ENCODE results near the gene BMPER. TPM values are rescaled to one million over a fixed set of nuclear protein-coding genes. Genes with fewer than 3 reads are reported as not detected.

Gene BMPER
- total and polyA plus RNA-seq, 2 donors from 2014 or later: 0.60 to 0.80 TPM

DNA sequence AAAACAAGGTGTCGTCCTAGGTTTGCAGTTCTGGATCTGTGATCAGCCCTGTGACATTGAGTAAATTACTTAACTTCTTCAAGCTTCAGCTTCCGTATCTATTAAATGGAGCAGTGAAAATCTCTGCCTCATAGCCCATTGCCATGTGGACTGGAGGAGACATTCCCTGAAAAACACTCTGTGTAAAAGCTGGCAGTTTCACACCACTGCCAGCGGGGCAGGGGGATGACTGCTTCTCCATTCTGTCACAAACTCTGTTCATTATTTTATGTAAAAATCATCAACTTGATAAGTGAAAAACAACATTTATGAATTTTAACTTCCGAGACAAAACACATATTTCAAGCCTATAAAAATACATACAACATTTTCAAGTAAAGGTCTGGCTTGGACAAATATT lies 234.7 kb downstream of the BMPER start:
- Histone ChIP-seq H3K4me1 (ENCODE audit: control insufficient read depth in 2 of 3, insufficient read depth in 2 of 3, low read depth in 1 of 3, low read length in 3 of 3) (no peaks in the 10 kb centered on the region), H3K9me3 (ENCODE audit: control insufficient read depth in 2 of 3, insufficient read depth in 1 of 3, low read length in 3 of 3) (no peaks in the 10 kb centered on the region), H3K9ac (ENCODE audit: low read length in 3 of 3) (no peak overlapping the region), H3K36me3 (ENCODE audit: control insufficient read depth in 2 of 3, insufficient read depth in 3 of 3, low read length in 3 of 3) (no peaks in the 10 kb centered on the region), H3K4me3 (ENCODE audit: low read length in 3 of 3) (no peak overlapping the region), H3K27me3 (ENCODE audit: control insufficient read depth, insufficient read depth, low read length) (no peaks in the 10 kb centered on the region), H3K27ac (ENCODE audit: low read depth in 2 of 2, low read length in 2 of 2) (no peak overlapping the region)
- FAIRE-seq: no peak
- TF ChIP-seq, protein P1, sequence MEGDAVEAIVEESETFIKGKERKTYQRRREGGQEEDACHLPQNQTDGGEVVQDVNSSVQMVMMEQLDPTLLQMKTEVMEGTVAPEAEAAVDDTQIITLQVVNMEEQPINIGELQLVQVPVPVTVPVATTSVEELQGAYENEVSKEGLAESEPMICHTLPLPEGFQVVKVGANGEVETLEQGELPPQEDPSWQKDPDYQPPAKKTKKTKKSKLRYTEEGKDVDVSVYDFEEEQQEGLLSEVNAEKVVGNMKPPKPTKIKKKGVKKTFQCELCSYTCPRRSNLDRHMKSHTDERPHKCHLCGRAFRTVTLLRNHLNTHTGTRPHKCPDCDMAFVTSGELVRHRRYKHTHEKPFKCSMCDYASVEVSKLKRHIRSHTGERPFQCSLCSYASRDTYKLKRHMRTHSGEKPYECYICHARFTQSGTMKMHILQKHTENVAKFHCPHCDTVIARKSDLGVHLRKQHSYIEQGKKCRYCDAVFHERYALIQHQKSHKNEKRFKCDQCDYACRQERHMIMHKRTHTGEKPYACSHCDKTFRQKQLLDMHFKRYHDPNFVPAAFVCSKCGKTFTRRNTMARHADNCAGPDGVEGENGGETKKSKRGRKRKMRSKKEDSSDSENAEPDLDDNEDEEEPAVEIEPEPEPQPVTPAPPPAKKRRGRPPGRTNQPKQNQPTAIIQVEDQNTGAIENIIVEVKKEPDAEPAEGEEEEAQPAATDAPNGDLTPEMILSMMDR (IDR thresholded peaks at IDR 0.05; ENCODE audit: borderline replicate concordance, extremely low read depth, insufficient read depth): no peak
- intact Hi-C loops (cut with DNase I): no loop called here
- no peak for DNase-seq

DNA sequence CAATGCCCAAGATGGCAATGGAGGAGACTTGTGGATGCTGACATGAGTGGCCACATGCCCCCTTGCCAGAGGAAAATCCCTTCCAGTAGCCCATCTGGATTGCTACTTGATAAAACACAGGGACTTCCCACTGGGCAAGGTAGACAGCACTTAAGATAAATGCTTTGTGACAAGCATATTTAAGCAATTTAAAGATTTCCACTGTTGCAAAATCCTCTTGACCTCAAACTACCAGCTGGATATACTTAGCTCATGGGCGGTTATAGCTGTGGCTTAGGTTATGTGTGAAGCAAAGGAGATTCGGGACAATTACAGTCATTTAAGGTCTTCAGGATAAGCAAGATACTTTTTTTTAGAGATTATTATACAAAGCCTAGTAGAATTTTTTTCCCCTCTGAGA lies 238.1 kb downstream of the BMPER start:
- no peaks in the 10 kb centered on the region for H3K36me3 ChIP-seq (ENCODE audit: control insufficient read depth in 2 of 3, insufficient read depth in 3 of 3, low read length in 3 of 3)
- no peak for FAIRE-seq
- H3K4me3 ChIP-seq (ENCODE audit: low read length in 3 of 3): no peak overlapping the region
- no peaks in the 10 kb centered on the region for H3K9me3 ChIP-seq (ENCODE audit: control insufficient read depth in 2 of 3, insufficient read depth in 1 of 3, low read length in 3 of 3)
- TF ChIP-seq, protein P1 (IDR thresholded peaks at IDR 0.05; ENCODE audit: borderline replicate concordance, extremely low read depth, insufficient read depth): no peak
- no peaks in the 10 kb centered on the region for H3K27me3 ChIP-seq (ENCODE audit: control insufficient read depth, insufficient read depth, low read length)
- no peak overlapping the region for H3K9ac ChIP-seq (ENCODE audit: low read length in 3 of 3)
- no peak for DNase-seq
- no peaks in the 10 kb centered on the region for H3K4me1 ChIP-seq (ENCODE audit: control insufficient read depth in 2 of 3, insufficient read depth in 2 of 3, low read depth in 1 of 3, low read length in 3 of 3)
- intact Hi-C loops (cut with DNase I): no loop called here
- no peak overlapping the region for H3K27ac ChIP-seq (ENCODE audit: low read depth in 2 of 2, low read length in 2 of 2)

DNA sequence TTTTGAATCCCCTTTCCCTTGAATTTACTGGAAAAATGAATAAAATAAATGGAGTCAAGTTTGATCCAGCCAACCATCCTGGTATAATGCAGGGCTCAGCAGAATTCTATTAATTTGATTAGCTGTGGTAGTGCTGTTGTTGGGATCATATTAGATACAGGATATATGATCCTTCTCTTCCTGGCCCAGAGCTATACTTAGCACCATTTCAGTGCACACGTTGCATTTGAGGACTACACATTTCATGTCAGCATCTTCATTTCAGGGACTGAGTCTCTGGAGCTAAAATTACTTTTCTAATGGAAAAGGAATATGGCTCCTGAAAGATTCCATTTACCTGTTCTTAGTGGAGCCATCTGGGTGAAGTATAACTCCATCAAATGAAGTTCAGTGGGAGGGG lies 240.3 kb downstream of the BMPER start:
- no peak for FAIRE-seq
- Histone ChIP-seq H3K27me3 (ENCODE audit: control insufficient read depth, insufficient read depth, low read length) (no peaks in the 10 kb centered on the region), H3K4me3 (ENCODE audit: low read length in 3 of 3) (no peak overlapping the region), H3K27ac (ENCODE audit: low read depth in 2 of 2, low read length in 2 of 2) (no peak overlapping the region), H3K36me3 (ENCODE audit: control insufficient read depth in 2 of 3, insufficient read depth in 3 of 3, low read length in 3 of 3) (no peaks in the 10 kb centered on the region), H3K4me1 (ENCODE audit: control insufficient read depth in 2 of 3, insufficient read depth in 2 of 3, low read depth in 1 of 3, low read length in 3 of 3) (no peaks in the 10 kb centered on the region), H3K9ac (ENCODE audit: low read length in 3 of 3) (no peak overlapping the region), H3K9me3 (ENCODE audit: control insufficient read depth in 2 of 3, insufficient read depth in 1 of 3, low read length in 3 of 3) (no peaks in the 10 kb centered on the region)
- TF ChIP-seq, protein P1 (IDR thresholded peaks at IDR 0.05; ENCODE audit: borderline replicate concordance, extremely low read depth, insufficient read depth): no peak
- DNase-seq: no peak
- intact Hi-C loops (cut with DNase I): no loop called here

DNA sequence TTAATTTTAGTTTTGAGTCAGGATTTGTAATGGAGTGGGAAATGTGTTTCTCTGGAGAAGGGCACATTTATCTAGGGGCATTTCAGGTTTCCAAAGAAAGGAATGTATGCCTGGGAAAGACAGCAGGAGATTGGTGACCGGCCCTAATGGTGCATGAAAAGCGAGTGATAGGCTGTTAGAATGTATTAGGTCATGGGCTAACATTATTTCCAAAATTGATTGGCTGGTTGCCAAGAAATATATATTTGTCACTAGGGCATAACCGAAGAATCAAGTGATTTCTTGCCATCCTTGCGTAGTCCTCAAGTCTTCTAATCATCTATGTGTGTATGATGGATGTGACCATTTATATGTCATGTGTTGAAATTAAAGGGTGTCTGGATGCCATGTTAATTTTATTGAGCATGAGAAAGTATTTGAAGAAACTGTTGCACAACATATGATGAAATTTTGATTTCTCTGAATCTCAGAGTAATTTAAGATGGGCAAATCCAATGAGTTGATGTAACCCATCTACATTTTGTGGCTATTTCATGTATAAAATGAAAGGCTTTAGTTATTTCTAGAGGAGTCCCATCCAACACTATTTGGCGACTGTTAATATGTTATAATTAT lies 248.4 kb downstream of the BMPER start:
- H3K9ac ChIP-seq (ENCODE audit: low read length in 3 of 3): no peak overlapping the region
- no peaks in the 10 kb centered on the region for H3K36me3 ChIP-seq (ENCODE audit: control insufficient read depth in 2 of 3, insufficient read depth in 3 of 3, low read length in 3 of 3)
- no peaks in the 10 kb centered on the region for H3K4me1 ChIP-seq (ENCODE audit: control insufficient read depth in 2 of 3, insufficient read depth in 2 of 3, low read depth in 1 of 3, low read length in 3 of 3)
- no peak overlapping the region for H3K27ac ChIP-seq (ENCODE audit: low read depth in 2 of 2, low read length in 2 of 2)
- intact Hi-C loops (cut with DNase I): no loop called here
- no peak for FAIRE-seq
- no peak overlapping the region for H3K4me3 ChIP-seq (ENCODE audit: low read length in 3 of 3)
- DNase-seq: no peak
- no peaks in the 10 kb centered on the region for H3K9me3 ChIP-seq (ENCODE audit: control insufficient read depth in 2 of 3, insufficient read depth in 1 of 3, low read length in 3 of 3)
- TF ChIP-seq, protein P1 (IDR thresholded peaks at IDR 0.05; ENCODE audit: borderline replicate concordance, extremely low read depth, insufficient read depth): no peak
- H3K27me3 ChIP-seq (ENCODE audit: control insufficient read depth, insufficient read depth, low read length): no peaks in the 10 kb centered on the region
